ENCODE results near the gene SCGB1C1. TPM values are rescaled to one million over a fixed set of nuclear protein-coding genes. Genes with fewer than 3 reads are reported as not detected.
A peak's percentile ranks its signal among the peaks of the same experiment; 100 is the strongest.
"Not testable (repeated sequence)": the region's sequence is repeated elsewhere in the genome, so short reads cannot be mapped to it uniquely, and the experiment has no call there.

The SCGB1C1 gene
- polyA plus RNA-seq, 12 donors: not detected

DNA sequence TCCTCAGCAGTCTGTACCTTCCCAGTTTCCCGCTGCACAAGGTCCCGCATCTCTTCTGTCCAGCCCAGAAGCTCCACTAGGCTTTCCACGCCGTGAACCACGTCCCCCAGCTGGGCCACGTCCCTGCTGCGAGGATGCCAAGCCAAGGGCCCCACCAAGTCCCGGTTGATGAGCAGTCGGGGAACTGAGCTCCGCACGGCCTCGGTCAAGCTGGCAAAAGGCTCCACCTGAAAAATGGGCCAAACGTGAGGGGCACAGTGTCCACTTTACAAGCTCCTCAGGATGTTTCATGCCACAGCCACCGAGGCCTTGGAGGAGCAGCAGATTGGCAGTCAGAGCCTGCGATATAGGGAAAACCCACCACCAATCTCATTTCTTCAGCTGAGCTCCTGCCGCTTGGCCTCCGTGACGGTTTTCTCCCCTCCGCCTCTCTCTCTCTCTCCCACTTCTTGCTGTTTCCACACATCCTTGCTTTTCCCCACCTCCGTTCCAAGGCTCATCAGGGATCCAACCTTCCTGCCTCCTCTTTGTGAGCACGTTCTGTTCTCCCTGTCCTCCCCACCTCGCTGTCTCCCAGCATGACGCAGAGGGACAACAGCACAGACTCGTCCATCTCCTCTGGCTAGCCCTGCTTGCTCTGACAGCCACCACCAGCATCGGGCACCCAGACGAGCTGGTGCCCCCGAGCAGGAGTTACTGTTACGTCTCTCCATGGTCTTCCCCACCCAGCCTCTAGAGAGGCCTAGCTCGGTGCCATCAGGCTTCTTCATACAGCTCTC is 26.1 kb downstream of the SCGB1C1 start:
- DNase-seq: no peak

DNA sequence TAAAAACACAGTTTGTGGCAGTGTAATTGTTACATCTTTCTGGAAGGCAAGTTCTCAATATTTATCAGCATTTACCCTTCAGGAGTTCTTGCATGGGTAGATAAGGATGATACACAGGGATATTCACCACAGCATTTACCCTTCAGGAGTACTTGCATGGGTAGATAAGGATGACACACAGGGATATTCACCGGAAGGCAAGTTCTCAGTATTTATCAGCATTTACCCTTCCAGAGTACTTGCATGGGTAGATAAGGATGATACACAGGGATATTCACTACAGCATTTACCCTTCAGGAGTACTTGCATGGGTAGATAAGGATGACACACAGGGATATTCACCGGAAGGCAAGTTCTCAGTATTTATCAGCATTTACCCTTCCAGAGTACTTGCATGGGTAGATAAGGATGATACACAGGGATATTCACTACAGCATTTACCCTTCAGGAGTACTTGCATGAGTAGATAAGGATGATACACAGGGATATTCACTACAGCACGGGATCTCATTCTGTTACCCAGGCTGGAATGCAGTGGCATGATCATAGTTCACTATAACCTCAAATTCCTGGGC is 27.9 kb downstream of the SCGB1C1 start:
- not testable (repeated sequence) for DNase-seq

GRCh38 chr11:221539-221938 is 28.7 kb downstream of the SCGB1C1 start:
- DNase-seq: no peak

- DNase-seq: no peak
Observed at GRCh38 chr11:221998-222789, 29.3 kb downstream of the SCGB1C1 start.

- DNase-seq: no peak
Observed at GRCh38 chr11:223026-223789, 30.3 kb downstream of the SCGB1C1 start.

DNA sequence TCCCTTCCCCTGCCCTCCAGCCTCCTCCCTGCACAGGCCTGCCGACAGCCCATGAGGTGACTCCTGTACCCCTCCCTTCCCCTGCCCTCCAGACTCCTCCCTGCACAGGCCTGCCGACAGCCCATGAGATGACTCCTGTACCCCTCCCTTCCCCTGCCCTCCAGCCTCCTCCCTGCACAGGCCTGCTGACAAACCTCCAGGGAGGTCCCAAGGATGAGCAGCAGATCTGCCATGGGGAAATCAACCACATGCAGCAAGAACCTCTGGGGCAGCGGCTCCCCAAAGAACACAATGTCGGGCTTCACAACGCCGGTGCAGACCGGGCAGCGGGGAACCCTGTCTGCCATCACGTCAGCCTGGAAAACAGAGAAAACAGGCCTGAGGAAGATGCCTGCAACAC is 31.0 kb downstream of the SCGB1C1 start:
- no peak for DNase-seq

DNA sequence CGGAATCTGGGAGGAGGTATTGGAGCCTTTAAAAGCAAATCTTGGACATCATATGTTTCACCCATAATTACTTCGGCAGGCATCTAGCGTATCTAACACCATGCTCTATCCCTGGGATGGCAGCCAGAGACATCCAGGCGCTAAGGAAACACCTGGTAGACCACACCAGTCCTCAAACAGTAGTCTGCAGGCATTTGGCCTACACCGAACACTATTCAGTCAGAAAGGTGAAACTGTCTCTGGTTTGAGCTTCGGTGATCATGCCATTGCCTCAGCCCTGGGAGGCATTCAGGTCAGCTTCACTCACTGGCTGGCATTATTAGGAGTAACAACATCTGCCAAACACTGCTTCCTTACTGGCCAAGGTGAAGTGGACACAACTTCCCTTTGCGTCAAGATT is 31.5 kb downstream of the SCGB1C1 start:
- no peak for DNase-seq

- no peak for DNase-seq
Observed at GRCh38 chr11:225734-226453, 33.0 kb downstream of the SCGB1C1 start.

GRCh38 chr11:227824-228379 is 35.0 kb downstream of the SCGB1C1 start:
- DNase-seq: no peak

DNA sequence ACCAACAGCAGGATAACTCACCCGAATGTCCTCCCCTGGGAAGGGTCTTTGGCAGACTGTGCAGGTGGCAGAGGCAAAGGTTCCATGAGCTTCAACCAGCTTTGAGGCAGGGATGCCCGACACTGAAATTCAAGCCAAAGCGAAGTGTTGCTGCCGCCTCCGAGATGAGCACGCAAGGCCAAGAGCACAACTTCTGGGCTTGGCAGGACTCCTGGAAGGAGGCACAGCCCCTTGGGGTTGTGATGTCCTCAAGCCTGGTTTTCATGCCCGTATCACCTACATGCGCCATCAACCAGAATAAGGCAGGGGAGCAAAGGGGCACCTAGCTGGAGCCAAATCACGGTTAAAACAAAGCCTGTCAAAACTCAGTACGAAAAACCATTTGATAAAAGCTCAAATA is 37.6 kb downstream of the SCGB1C1 start:
- no peak for DNase-seq

DNA sequence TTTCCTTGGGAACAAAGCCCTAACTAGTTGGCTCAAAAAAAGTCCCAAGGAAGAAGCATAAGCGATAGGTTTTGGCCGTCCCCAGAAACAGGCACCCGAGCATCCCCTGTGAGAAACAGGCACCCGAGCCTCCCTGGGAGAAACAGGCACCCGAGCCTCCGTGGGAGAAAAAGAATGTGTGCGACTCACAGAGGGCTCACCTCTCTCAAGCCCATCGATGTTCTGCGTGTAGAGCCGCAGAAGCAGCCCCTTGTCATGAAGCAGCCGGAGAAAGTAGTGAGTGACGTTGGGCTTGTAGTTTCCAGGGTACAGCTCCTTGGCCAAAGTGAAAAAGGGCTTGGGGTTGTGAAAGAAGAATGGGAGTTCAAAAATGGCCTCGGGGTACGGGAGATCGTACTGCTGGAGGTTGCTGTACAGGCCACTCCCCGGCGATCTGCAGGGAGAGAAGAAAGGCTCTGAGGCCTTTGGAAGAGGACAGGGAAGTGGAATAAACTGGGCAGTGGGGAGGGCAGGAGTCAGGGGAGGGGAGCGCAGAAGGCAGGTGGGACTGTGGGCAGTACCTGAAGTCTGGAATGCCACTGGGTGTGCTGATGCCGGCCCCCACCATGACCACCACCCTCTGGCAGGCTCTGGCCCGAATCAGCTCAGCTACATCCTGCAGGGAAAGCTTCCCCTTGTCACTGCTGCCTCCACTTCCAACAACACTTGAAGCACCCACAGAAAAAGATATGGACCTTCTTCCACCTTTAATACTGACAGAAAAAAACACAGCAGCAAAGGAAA is 40.1 kb downstream of the SCGB1C1 start:
- DNase-seq: no peak

DNA sequence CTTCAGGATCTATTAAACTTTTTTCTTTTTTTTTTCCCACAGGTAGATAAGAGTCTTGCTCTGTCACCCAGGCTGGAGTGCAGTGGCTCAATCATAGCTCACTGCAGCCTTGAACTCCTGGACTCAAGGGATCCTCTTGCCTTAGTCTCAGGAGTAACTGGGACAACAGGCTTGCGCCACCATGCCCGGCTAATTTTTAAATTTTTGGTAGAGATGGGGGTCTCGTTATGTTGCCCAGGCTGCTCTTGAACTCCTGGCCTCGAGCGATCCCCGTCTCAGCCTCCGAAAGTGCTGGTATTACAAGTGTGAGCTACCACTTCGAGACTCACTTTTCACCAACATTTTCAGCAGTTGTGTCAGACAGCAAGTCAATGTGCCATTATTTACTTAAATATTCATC is 42.3 kb downstream of the SCGB1C1 start:
- DNase-seq: no peak

GRCh38 chr11:235609-235996 is 42.7 kb downstream of the SCGB1C1 start:
- DNase-seq: no peak

DNA sequence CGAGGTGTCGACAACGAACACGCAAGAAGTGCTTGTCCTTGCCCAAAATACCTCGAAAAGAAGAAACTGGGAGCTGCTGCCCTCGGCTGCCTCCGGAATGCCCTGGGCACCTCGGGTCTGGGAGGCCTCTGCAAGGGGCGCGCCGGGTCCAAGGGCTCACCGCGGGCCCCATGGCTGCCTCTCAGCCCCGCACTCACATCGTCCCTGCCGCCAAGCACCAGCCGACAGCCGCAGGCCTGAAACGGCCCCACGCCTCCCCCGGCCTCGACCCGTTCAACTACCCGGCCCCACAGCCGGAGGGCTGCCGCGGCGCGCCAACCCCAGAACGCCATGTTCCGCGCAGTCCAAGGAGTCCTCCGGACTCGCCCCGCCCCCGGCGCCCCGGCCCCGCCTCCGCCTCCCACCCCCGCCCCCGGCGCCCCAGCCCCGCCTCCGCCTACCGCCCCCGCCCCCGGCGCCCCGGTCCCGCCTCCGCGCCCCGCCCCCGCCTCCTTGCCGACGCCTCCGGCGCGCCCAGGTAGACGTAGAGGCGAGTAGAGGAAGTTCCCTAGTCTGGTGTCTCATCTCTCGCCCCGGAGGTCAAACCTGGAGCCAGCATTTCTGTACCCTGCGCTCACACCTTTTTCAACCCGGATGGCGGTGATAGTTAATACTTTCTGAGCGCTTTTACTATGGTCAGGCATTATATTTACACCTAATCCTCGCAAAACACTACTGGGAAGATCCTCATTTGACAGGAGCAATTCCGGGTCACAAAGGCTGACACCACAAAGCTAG is 43.3 kb downstream of the SCGB1C1 start, which contains the start of gene SIRT3:
SIRT3 (minus strand) TSS at position 346 of the 777 bp plus-strand sequence; CDS start at position 332, 14 bp downstream.
- DNase-seq: peak; percentile 78

- DNase-seq: peak; percentile 90
Observed at GRCh38 chr11:236774-237767, 44.2 kb downstream of the SCGB1C1 start, which contains the start of gene PSMD13. Gene PSMD13 (plus strand): TSS chr11:236976. CDS start chr11:237050, 74 bp downstream.

DNA sequence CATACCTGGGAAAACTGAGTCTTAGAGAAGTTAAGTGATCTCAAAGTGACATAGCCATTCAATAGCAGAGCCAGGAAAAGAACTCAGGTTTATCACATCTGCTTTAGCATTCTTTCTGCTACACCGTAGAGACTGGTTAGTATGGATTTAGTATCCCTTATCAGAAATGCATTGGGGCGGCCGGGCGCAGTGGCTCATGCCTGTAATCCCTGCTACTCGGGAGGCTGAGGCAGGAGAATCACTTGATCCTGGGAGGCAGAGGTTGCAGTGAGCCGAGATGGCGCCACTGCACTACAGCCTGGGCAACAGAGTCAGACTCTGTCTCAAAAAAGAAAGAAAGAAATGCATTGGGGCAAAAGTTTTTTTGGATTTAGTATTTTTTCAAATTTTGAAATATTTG is 45.5 kb downstream of the SCGB1C1 start:
- DNase-seq: not testable (repeated sequence)

DNA sequence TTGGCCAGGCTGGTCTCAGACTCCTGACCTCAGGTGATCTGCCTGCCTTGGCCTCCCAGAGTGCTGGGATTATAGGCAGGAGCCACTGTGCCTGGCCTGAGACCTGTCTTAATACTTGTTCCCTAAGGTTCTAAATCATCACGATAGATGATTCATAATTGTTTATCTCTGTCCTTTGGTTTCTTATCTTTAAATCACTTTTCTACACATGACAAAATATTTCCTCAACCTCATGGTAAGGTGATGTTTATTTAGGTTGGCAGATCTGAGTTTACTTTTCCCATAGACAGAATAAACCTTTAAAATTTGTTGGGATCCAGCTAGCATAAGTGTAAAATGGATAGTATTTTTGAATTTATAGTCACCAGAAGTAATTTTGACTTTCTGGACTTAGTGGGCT is 47.4 kb downstream of the SCGB1C1 start:
- DNase-seq: no peak

DNA sequence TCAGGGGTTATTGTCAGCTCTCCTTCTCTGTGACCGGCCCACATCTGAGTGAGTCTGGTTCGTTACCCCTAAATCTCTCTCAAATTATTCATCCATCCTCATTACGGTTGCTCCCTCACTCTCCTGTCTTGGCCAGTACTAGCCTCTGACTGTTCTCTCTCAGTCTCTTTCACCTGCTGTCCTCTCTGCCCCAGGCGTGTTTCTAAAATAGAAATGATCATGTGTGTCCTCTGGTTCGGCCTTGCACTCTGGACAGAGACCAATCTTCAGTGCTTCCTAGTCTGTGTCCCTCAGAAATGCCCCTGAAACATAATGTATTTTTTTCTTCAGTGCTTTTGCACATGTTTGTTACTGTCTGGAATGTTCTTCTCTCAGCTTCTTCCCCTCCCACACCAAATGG is 48.8 kb downstream of the SCGB1C1 start:
- no peak for DNase-seq
